Measurements from ENCODE around the gene SLC25A13.
"Not testable (repeated sequence)": the region's sequence is repeated elsewhere in the genome, so short reads cannot be mapped to it uniquely, and the experiment has no call there.

SLC25A13 gene

DNA sequence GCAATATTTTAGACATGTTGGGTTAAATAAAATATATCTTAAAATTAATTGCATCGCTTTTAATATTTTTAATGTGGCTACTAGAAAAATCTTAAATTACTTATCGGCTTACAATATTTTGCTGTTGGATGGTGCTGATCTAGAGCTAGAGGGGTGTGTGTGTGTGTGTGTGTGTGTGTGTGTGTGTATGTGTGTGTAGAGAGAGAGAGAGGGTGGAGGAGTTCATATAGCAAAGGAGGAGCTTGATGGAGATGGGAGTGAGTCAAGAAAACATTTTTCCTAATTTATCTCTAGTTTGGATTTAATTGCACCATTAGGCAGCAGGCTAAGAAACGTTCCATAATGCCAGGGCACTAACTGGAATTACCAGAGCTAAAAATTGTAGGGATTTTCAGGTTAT lies 10.4 kb upstream of the SLC25A13 start:
- no peak overlapping the region for H3K4me3 ChIP-seq (ENCODE audit: low read length)
- TF ChIP-seq ZNF274 (IDR thresholded peaks at IDR 0.05; ENCODE audit: low read depth, low read length): no peak

DNA sequence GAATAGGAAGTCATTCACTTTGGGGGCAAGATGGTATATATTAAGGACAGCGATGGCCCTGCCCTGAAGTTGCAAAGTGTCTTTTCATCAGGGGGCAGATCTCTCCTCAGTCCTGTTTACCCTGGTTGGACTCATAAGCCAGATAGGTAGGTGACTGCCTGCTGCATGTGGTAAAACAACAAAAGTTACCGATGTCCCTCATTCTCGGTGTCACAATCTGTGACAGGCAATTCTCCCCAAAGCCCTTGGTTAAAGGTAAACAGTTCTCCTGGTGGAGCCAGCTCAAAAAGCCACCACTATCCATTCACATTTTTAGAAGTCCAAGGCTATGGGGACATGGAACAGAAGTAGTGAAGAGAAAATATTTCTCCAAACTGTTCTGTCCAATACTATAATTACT lies 9.9 kb upstream of the SLC25A13 start:
- no peak overlapping the region for H3K4me3 ChIP-seq (ENCODE audit: low read length)
- TF ChIP-seq ZNF274 (IDR thresholded peaks at IDR 0.05; ENCODE audit: low read depth, low read length): no peak

DNA sequence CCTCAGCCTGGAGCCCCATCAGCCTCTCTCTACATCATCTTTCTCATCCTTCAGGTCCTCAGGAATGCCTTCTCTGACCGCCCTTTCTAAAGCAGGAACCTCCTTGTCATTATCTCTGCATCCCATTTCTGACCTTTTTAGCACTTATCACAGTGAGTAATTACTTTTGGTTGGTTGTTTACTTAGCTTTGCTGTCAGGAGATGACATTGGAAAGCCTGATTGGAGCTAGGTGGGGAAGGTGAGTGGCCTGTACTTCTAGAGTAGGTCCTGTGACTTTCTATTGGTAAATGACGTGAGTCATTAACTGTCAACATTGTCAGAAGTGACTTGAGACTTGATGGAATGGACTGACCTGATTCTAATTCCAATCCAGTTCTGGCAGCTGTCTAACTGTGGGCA lies 9.3 kb upstream of the SLC25A13 start:
- no peak for TF ChIP-seq ZNF274 (IDR thresholded peaks at IDR 0.05; ENCODE audit: low read depth, low read length)
- no peak overlapping the region for H3K4me3 ChIP-seq (ENCODE audit: low read length)

DNA sequence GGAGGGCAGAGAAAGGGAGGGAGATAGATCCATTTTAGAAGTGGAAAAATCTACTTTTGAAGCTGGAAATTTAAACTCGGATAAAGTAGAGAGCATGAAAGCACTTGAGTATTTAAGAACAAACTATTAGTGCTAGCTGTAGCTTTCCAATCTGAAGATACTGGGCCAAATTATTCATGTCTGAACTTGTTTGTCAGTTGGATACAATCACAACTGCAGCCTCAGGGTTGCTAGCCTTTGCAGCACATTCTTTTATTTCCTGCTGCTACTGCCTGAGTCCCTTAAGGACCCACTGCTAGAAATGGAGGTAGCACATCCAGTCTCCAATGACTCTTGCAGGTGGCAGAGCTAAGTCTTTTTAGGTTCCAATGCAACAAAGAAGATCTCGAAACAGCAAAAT lies 8.3 kb upstream of the SLC25A13 start:
- no peak overlapping the region for H3K4me3 ChIP-seq (ENCODE audit: low read length)
- no peak for TF ChIP-seq ZNF274 (IDR thresholded peaks at IDR 0.05; ENCODE audit: low read depth, low read length)

DNA sequence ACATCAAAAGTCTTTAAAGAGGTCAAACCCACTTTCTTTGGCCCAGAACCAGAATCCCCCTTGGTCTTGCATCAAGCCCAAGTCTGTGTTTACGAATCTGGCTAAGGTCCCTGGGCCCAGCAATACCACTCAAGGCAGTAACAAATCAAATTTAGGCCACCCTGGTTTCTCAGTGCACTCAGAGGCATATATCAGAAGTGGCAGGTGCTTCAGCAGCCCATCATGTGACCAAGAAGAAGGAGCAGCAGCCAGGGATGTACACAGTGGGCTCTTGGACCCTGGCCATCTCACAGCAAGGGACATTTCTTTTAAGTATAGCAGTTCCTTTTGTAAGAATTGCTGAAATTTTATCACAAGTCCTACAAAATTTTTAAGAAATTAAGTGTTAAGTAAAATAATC lies 7.3 kb upstream of the SLC25A13 start:
- no peak for TF ChIP-seq ZNF274 (IDR thresholded peaks at IDR 0.05; ENCODE audit: low read depth, low read length)
- H3K4me3 ChIP-seq (ENCODE audit: low read length): no peak overlapping the region

DNA sequence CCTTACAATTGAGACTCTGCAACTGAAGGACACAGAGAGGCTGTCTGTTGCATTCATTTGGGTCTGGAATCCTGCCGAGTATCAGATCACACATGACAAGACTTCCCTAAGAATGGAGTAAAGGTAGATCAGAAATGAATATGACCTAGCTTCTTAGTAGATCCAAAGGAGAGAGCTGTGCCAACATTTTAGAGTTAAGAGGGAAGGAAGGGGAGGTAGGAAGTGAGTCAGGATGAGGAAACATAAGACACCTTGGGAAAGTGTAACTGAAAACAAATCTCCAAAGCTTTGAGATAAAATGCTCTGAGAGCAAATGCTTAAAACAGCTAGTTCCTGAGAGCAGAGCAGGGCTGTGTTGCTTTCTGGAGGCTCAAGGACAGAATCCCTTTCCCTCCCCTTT lies 6.1 kb upstream of the SLC25A13 start:
- H3K4me3 ChIP-seq (ENCODE audit: low read length): no peak overlapping the region
- no peak for TF ChIP-seq ZNF274 (IDR thresholded peaks at IDR 0.05; ENCODE audit: low read depth, low read length)

DNA sequence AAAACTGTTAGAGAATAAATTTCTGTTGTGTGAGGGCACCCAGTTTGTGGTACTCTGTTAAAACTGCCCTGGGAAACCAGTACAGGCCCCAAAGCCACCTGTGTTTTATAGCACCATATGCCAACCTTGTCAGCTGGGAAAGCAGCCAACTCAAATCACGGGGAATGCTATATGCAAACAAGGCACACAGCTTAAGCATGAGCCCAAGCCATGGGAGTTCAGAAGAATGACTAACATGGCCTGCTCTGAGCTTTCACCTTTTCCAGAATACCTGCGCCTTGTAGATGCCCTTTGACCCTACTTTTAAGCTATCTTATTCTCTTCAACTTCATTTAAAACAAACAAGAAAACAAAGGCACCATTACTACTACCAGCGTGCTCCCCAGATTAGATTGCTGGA lies 5.5 kb upstream of the SLC25A13 start:
- no peak for TF ChIP-seq ZNF274 (IDR thresholded peaks at IDR 0.05; ENCODE audit: low read depth, low read length)
- no peak overlapping the region for H3K4me3 ChIP-seq (ENCODE audit: low read length)

DNA sequence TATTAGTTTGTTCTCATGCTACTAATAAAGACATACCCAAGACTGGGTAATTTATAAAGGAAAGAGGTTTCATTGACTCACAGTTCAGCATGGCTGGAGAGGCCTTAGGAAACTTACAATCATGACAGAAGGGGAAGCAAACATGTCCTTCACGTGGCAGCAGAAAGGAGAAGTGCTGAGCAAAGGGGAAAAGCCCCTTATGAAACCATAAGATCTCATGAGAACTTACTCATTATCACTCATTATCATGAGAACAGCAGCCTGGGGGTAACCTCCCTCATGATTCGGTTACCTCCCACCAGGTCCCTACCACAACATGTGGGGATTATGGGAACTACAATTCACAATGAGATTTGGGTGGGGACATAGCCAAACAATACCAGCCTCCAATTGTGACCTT lies 4.9 kb upstream of the SLC25A13 start:
- not testable (repeated sequence) for H3K4me3 ChIP-seq (ENCODE audit: low read length)

DNA sequence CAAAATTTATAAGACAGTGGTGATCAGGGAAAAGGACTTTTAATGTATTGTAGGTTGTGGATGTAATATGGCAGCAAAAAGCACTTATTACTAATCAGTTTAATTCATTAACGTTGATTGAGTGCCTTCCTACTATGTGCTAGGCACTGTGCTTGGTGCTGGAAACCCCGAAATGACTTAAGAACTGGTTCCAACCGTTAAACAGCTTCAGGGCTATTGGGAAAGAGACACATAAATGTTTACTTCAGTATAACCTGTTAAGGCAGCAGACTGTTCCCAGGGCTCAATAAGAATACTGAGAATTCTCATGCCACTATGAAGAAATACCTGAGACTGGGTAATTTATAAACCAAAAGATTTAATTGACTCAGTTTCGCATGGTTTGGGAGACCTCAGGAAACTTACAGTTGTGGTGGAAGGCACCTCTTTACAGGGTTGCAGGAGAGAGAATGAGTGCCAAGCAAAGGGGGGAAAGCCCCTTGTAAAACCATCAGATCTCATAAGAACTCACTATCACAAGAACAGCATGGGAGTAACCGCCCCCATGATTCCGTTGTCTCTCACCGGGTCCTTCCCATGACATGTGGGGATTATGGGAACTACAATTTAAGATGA lies 1.1 kb upstream of the SLC25A13 start:
- no peak overlapping the region for H3K4me3 ChIP-seq (ENCODE audit: low read length)
- TF ChIP-seq ZNF274 (IDR thresholded peaks at IDR 0.05; ENCODE audit: low read depth, low read length): no peak

DNA sequence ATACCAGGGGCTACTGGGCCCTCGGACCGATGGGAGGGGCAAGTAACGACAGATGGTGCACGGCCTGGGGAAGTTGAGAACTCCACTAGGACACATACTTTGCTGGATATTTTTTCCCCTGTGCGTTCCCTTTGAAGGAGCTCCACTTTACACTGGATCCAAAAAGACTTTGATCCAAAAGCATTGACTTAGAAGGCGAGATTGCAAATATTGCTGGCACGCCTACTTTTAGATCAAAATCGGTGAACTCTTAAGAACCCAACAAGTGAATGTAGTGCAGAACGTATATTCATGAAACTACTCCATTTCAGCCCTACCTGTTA lies 436 bp upstream of the SLC25A13 start:
- no peak for TF ChIP-seq ZNF274 (IDR thresholded peaks at IDR 0.05; ENCODE audit: low read depth, low read length)
- H3K4me3 ChIP-seq (ENCODE audit: low read length): peak overlapping the region; percentile 70; the same call in 1 of the 2 replicates

DNA sequence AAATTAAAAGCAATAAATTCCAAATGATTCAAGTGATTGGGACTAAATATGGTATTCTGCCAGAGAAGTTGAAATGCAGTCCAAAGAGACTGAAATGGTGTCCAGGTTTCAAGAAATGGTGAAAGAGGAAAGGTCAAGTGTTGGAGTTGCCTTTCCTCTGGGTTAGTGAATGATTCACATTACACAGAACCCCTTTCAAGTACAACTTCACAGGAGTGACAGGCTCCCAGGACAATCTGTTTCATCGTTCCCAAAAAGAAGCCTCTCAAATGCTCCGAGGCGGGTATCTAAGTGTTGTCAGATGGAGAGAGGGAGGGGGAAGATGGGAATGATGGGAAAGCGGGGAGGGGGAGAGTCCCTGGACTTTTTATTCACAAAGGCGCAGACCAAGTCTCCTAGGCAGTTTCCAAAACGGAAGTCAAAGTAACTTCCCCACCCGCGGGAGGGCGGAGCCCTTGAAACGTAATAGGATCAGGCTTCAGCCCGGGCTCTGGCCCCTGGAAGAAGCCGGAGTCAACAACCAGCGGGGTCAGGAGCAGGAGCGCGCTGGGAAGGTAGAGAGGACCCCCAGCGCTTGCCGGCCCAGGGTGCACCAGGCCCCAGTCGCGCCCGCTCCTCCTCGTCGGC lies 754 bp downstream of the SLC25A13 start:
- no peak for TF ChIP-seq ZNF274 (IDR thresholded peaks at IDR 0.05; ENCODE audit: low read depth, low read length)
- H3K4me3 ChIP-seq (ENCODE audit: low read length): peak overlapping the region; percentile 70

DNA sequence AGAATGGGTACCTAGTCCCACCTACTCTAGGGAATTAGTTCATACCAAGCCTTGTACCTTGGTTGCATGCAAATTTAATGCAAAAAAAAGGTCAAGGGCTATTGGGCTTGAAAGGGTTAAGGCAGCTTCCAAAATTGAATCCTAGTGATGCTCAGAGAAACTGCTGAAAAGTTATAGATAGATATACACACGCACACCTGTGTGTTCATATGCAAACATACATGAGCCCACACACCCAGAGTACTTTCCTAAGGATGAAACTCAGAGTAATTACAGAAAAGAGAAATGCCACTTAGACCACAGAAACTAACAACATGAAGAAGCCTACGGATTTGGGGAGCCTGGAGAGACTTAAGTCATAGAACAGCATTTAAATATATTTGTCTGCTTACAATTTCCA lies 1.5 kb downstream of the SLC25A13 start:
- no peak for TF ChIP-seq ZNF274 (IDR thresholded peaks at IDR 0.05; ENCODE audit: low read depth, low read length)
- peak overlapping the region; percentile 70; the same call in 1 of the 2 replicates for H3K4me3 ChIP-seq (ENCODE audit: low read length)

DNA sequence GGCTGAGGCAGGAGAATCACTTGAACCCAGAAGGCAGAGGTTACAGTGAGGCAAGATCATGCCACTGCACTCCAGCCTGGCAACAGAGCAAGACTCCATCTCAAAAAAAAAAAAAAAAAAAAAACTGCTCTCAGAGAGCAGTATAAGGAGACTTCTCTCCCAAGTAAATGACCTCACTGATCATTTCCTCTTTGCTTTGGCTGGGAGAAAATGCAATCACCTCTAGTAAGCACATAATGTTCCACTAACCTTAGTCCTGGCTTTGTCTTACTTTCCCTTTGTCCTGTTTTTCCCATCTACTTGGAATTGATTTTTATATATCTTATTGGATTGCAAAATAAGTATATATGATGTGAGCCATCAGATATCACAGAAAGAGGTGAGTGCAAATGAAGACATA lies 2.5 kb downstream of the SLC25A13 start:
- no peak for TF ChIP-seq ZNF274 (IDR thresholded peaks at IDR 0.05; ENCODE audit: low read depth, low read length)
- H3K4me3 ChIP-seq (ENCODE audit: low read length): no peak overlapping the region

DNA sequence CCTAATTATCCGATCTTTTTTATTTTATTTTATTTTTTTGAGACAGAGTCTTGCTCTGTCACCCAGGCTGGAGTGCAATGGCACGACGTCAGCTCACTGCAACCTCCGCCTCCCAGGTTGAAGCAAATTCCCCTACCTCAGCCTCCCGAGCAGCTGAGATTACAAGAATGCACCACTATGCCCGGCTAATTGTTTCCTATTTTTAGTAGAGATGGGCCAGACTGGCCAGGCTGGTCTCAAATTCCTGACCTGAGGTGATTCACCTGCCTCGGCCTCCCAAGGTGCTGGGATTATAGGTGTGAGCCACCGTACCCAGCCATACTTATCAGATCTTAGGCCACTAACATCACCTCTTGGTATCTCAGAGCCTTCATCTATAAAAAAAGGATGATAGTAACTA lies 4.9 kb downstream of the SLC25A13 start:
- TF ChIP-seq ZNF274 (IDR thresholded peaks at IDR 0.05; ENCODE audit: low read depth, low read length): no peak
- H3K4me3 ChIP-seq (ENCODE audit: low read length): no peak overlapping the region

DNA sequence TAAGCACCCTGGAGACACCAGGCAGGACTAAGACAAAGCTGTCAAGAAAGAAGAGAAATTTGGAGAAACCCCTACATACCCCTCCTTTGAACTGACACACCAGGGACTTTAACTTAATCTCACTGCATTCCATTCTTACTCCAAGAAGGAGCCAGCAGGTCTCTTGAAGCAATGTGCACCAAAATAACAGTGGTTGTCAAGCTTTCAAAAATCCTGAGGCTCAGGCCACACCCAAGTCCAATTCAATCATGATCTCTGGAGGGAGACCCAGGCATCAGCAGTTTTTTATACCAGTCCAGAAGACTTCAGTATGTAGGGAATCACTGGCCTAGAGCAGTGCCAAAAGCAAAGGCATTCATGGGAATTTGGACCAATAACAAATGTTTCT lies 6.8 kb downstream of the SLC25A13 start:
- TF ChIP-seq ZNF274 (IDR thresholded peaks at IDR 0.05; ENCODE audit: low read depth, low read length): no peak
- H3K4me3 ChIP-seq (ENCODE audit: low read length): no peak overlapping the region

All from GM08714 (cell line).